CD4-positive, alpha-beta T cell (primary cell): ENCODE data around the gene SCN1A. TPM values are rescaled to one million over a fixed set of nuclear protein-coding genes. Genes with fewer than 3 reads are reported as not detected.
A peak's percentile ranks its signal among the peaks of the same experiment; 100 is the strongest.

Experiments
- ATAC-seq: fragments of 200-7000 bp; cut with Tn5 transposase; one replicate; pipeline ENCODE4 v1.10.0; 2022; ENCODE audit warnings: mild to moderate bottlenecking; ENCODE audit not compliant: poor library complexity
- CTCF ChIA-PET: fragments of 350-600 bp; sonication (Branson Sonifier 250); formaldehyde crosslinking; loops from one replicate; lab custom pipeline; 2021; ENCODE audit warnings: antibody characterized with exemption, inconsistent platforms; lab: Charles Lee
- POLR2A ChIA-PET: fragments of 350-600 bp; sonication (Branson Sonifier 250); formaldehyde crosslinking; loops from one replicate; lab custom pipeline; 2021; ENCODE audit warnings: antibody characterized with exemption, inconsistent platforms; lab: Charles Lee
- DNase-seq, 14 experiments: peaks; one replicate each; pipeline ENCODE4 v3.0.0-alpha.2; 2013 to 2020; ENCODE audit warnings: mixed read lengths in 2 of 14
- H3K27ac ChIP-seq, 2 donors: one replicate each; pipeline versions ENCODE4 v1.5.1 to v1.7.0; 2013; ENCODE audit warnings: low read length in 2 of 2, low read depth in 1 of 2, mild to moderate bottlenecking in 1 of 2
- H3K27me3 ChIP-seq, 2 experiments: 1 replicate in 1 of 2; 2 replicates in 1 of 2; pipeline versions ENCODE4 v1.6.1 to v1.7.0; 2013; ENCODE audit warnings: low read length in 2 of 2, control low read depth in 1 of 2, mild to moderate bottlenecking in 1 of 2, moderate library complexity in 1 of 2; ENCODE audit not compliant: insufficient read depth in 2 of 2, control insufficient read depth in 1 of 2
- H3K36me3 ChIP-seq: one replicate; pipeline ENCODE4 v1.6.1; 2013; ENCODE audit warnings: low read length, control low read depth; ENCODE audit not compliant: insufficient read depth
- H3K4me1 ChIP-seq: one replicate; pipeline ENCODE4 v1.6.1; 2013; ENCODE audit warnings: low read length, control low read depth; ENCODE audit not compliant: insufficient read depth
- H3K4me3 ChIP-seq: one replicate; pipeline ENCODE4 v1.5.1; 2013; ENCODE audit warnings: mild to moderate bottlenecking, low read length, moderate library complexity
- H3K9me3 ChIP-seq, 2 experiments: 1 replicate in 1 of 2; 2 replicates in 1 of 2; pipeline versions ENCODE4 v1.6.1 to v1.7.0; 2013; ENCODE audit warnings: low read length in 2 of 2, mild to moderate bottlenecking in 2 of 2, control low read depth in 1 of 2, moderate library complexity in 1 of 2; ENCODE audit not compliant: control insufficient read depth in 1 of 2, insufficient read depth in 1 of 2
- H3K27ac Mint-ChIP-seq: one replicate; pipeline ENCODE4 v1.8.0; 2020; ENCODE audit warnings: mixed read lengths
- H3K27me3 Mint-ChIP-seq: one replicate; pipeline ENCODE4 v1.8.0; 2021; ENCODE audit warnings: mixed read lengths
- H3K36me3 Mint-ChIP-seq: one replicate; pipeline ENCODE4 v1.8.0; 2021; ENCODE audit warnings: low read depth, mixed read lengths
- H3K4me1 Mint-ChIP-seq: one replicate; pipeline ENCODE4 v1.8.0; 2021; ENCODE audit warnings: low read depth, mixed read lengths
- H3K4me3 Mint-ChIP-seq: one replicate; pipeline ENCODE4 v1.8.0; 2020; ENCODE audit warnings: mild to moderate bottlenecking, mixed read lengths
- H3K9me3 Mint-ChIP-seq: one replicate; pipeline ENCODE4 v1.8.0; 2020; ENCODE audit warnings: mixed read lengths
- intact Hi-C, 2 experiments: fragments of 100-400 bp; cut with DNase I in 1 of 2; cut with micrococcal nuclease in 1 of 2; formaldehyde crosslinking; loops; one replicate each; pipeline versions ENCODE4 v1.15.1 to v1.9.0; 2023 to 2025; cut with DNase I, micrococcal nuclease
- total RNA-seq, 174 experiments: library from RNA in 2 of 174; stranded (reverse) in 2 of 174; gene quantifications; one replicate each; pipeline ENCODE4 v1.2.3 and lab custom pipeline; 2021 to 2026
- TF ChIP-seq, protein P1 (sequence below): fragments of 200-600 bp; IDR thresholded peaks from one replicate; pipeline ENCODE4 v1.8.0; 2022; ENCODE audit warnings: antibody characterized with exemption, mild to moderate bottlenecking

The SCN1A gene
- total RNA-seq, 2 experiments from 2014 or later: not detected

DNA sequence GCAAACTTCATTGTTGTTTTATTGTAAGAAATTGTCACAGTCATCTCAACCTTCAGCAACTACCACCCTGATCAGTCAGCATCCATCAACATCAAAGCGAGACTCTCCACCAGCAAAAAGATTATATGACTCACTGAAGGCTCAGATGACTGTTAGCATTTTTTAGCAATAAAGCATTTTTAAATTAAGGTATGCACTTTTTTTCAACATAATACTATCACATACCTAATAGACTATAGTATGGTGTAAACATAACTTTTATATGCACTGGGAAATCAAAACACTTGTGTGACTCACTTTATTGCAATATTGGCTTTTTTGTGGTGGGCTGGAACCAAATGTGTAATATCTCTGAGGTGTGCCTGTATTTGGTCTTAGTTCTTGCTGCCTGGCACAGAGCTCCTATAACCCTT lies 15.6 kb downstream of the SCN1A start:
- Mint-ChIP-seq H3K27ac (no peak overlapping the region), H3K4me1 (no peaks in the 10 kb centered on the region), H3K4me3 (no peak overlapping the region), H3K27me3 (no peaks in the 10 kb centered on the region), H3K36me3 (no peaks in the 10 kb centered on the region), H3K9me3 (peaks cover 2% of the 10 kb centered on the region)
- DNase-seq (no peak), ATAC-seq (no peak)
- no peaks in the 10 kb centered on the region for H3K27me3 ChIP-seq
- no peaks in the 10 kb centered on the region for H3K36me3 ChIP-seq
- POLR2A ChIA-PET: no interaction called here
- no peaks in the 10 kb centered on the region for H3K4me1 ChIP-seq
- no peaks in the 10 kb centered on the region for H3K9me3 ChIP-seq
- CTCF ChIA-PET: no interaction called here
- intact Hi-C loops: no loop called here
- H3K27ac ChIP-seq: no peak overlapping the region
- no peak overlapping the region for H3K4me3 ChIP-seq
- TF ChIP-seq, protein P1, sequence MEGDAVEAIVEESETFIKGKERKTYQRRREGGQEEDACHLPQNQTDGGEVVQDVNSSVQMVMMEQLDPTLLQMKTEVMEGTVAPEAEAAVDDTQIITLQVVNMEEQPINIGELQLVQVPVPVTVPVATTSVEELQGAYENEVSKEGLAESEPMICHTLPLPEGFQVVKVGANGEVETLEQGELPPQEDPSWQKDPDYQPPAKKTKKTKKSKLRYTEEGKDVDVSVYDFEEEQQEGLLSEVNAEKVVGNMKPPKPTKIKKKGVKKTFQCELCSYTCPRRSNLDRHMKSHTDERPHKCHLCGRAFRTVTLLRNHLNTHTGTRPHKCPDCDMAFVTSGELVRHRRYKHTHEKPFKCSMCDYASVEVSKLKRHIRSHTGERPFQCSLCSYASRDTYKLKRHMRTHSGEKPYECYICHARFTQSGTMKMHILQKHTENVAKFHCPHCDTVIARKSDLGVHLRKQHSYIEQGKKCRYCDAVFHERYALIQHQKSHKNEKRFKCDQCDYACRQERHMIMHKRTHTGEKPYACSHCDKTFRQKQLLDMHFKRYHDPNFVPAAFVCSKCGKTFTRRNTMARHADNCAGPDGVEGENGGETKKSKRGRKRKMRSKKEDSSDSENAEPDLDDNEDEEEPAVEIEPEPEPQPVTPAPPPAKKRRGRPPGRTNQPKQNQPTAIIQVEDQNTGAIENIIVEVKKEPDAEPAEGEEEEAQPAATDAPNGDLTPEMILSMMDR: no peak

DNA sequence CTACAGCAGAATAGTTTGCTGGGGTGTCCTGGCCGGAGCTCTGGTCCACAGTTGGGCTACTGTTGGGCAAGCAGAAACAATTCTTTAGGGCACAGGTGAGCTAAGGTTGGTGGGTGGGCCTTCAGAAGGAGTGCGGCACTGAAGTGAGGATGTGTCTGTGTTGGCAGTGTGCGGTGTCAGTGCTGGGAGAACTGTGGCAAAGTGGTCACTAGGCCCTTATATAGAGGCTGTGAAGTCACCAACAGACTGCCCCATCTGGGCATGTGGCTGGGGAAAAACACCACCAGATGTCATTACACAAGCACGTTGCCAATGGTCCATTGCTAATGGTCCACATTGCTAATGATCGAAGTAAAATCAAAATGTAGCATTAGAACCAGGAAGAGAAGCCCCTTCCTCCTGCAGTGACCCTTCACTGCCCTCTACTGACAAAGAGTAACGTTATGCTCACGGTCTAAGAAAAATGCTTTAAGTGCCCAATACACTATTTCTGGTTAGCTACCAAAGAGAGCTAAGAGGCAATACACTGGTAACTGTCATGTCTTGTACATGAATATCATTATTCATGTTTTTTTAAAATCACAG lies 21.3 kb downstream of the SCN1A start:
- Histone ChIP-seq H3K4me3 (no peak overlapping the region), H3K27me3 (no peaks in the 10 kb centered on the region), H3K4me1 (no peaks in the 10 kb centered on the region), H3K36me3 (no peaks in the 10 kb centered on the region), H3K9me3 (no peaks in the 10 kb centered on the region), H3K27ac (no peak overlapping the region)
- H3K36me3 Mint-ChIP-seq: no peaks in the 10 kb centered on the region
- no peaks in the 10 kb centered on the region for H3K27me3 Mint-ChIP-seq
- H3K4me3 Mint-ChIP-seq: no peak overlapping the region
- ATAC-seq (no peak), DNase-seq (peak in 1 of 14 experiments; percentile 8)
- TF ChIP-seq, protein P1: no peak
- intact Hi-C loops: no loop called here
- POLR2A ChIA-PET: no interaction called here
- CTCF ChIA-PET: no interaction called here
- H3K27ac Mint-ChIP-seq: no peak overlapping the region
- H3K4me1 Mint-ChIP-seq: no peaks in the 10 kb centered on the region
- peaks cover 2% of the 10 kb centered on the region for H3K9me3 Mint-ChIP-seq

DNA sequence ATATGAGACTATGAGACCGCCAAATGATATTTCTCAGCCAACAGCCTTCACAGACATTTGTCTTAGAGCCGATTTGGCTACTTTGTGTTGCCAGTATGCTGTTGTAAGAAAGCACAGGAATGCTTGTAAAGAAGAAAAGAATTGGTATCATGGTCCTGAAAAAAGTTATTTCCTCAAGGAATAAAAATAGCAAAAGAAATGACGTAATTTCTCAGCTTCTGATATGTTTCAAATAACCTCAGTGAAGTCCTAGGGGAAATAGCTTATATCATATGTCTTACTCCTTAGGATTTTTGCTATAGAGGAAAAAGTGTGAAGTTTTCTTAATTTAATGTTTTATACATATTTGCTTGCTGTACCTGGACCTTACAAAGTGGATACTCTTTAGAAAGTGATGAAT lies 23.0 kb downstream of the SCN1A start:
- Mint-ChIP-seq H3K9me3 (no peaks in the 10 kb centered on the region), H3K27me3 (no peaks in the 10 kb centered on the region), H3K4me3 (no peak overlapping the region), H3K27ac (no peak overlapping the region), H3K36me3 (no peaks in the 10 kb centered on the region), H3K4me1 (no peaks in the 10 kb centered on the region)
- ATAC-seq: no peak
- no peaks in the 10 kb centered on the region for H3K36me3 ChIP-seq
- H3K27ac ChIP-seq: no peak overlapping the region
- no peak overlapping the region for H3K4me3 ChIP-seq
- POLR2A ChIA-PET: no interaction called here
- intact Hi-C loops: no loop called here
- H3K27me3 ChIP-seq: no peaks in the 10 kb centered on the region
- H3K9me3 ChIP-seq: no peaks in the 10 kb centered on the region
- CTCF ChIA-PET: no interaction called here
- no peaks in the 10 kb centered on the region for H3K4me1 ChIP-seq
- TF ChIP-seq, protein P1: no peak
- no peak for DNase-seq
